PC-9 (cell line): ENCODE results near the gene BEX3. TPM values are rescaled to one million over a fixed set of nuclear protein-coding genes. Genes with fewer than 3 reads are reported as not detected.

Experiments
- Bru-seq: library from RNA; stranded (reverse); fragments of 400-500 nt; gene quantifications from one replicate; lab custom pipeline; 2021; lab: Mats Ljungman, UMichigan
- BruChase-seq, 2 experiments: library from RNA; stranded (reverse); fragments of 400-500 nt; gene quantifications; one replicate each; lab custom pipeline; 2021; lab: Mats Ljungman, UMichigan
- BruUV-seq: library from RNA; stranded (reverse); fragments of 400-500 nt; replicated peaks from 2 replicates; lab custom pipeline; 2021; lab: Mats Ljungman, UMichigan
- CTCF ChIA-PET: fragments of 300-600 bp; sonication (Branson Sonifier 250); formaldehyde crosslinking; loops from one replicate; lab custom pipeline; 2022; ENCODE audit warnings: antibody characterized with exemption; lab: Charles Lee
- POLR2A ChIA-PET: fragments of 300-600 bp; sonication (Branson Sonifier 250); formaldehyde crosslinking; loops from one replicate; lab custom pipeline; 2022; ENCODE audit warnings: antibody characterized with exemption; ENCODE audit not compliant: unreplicated experiment; lab: Charles Lee
- DNase-seq, 2 experiments: peaks; one replicate each; pipeline versions ENCODE4 v3.0.0 to v3.0.0-alpha.2; 2015 to 2022; ENCODE audit warnings: mixed read lengths in 1 of 2
- H2AFZ ChIP-seq: fragments of 200-600 bp; sonication (generic); 2 replicates; pipeline ENCODE4 v1.8.1; 2017; ENCODE audit warnings: antibody characterized with exemption
- H3F3A ChIP-seq: fragments of 200-600 bp; sonication (generic); 2 replicates; pipeline ENCODE4 v1.8.1; 2017; ENCODE audit warnings: antibody characterized with exemption, mild to moderate bottlenecking, low read depth; ENCODE audit not compliant: insufficient read depth
- H3K27ac ChIP-seq: fragments of 200-600 bp; sonication (generic); 2 replicates; pipeline ENCODE4 v1.6.1; 2016; ENCODE audit warnings: mixed run types
- H3K27me3 ChIP-seq: fragments of 200-600 bp; sonication (generic); 2 replicates; pipeline ENCODE4 v1.6.1; 2016; ENCODE audit warnings: low read depth, mixed run types; ENCODE audit not compliant: insufficient read depth
- H3K36me3 ChIP-seq: fragments of 200-600 bp; sonication (generic); 2 replicates; pipeline ENCODE4 v1.6.1; 2016; ENCODE audit warnings: low read depth, mixed run types
- H3K4me1 ChIP-seq: fragments of 200-600 bp; sonication (generic); replicated peaks from 2 replicates; pipeline ENCODE4 v1.6.1; 2016; ENCODE audit warnings: mixed run types; ENCODE audit not compliant: insufficient read depth
- H3K4me2 ChIP-seq: fragments of 200-600 bp; sonication (generic); 2 replicates; pipeline ENCODE4 v1.6.1; 2017; ENCODE audit warnings: mixed run types
- H3K4me3 ChIP-seq: fragments of 200-600 bp; sonication (generic); 2 replicates; pipeline ENCODE4 v1.6.1; 2016; ENCODE audit warnings: mixed run types
- H3K79me2 ChIP-seq: fragments of 200-600 bp; sonication (generic); 2 replicates; pipeline ENCODE4 v1.6.1; 2017; ENCODE audit warnings: low read depth, mixed run types
- H3K9me2 ChIP-seq: fragments of 200-600 bp; sonication (generic); 2 replicates; pipeline ENCODE4 v1.8.1; 2017; ENCODE audit warnings: mild to moderate bottlenecking; ENCODE audit not compliant: insufficient read depth
- H3K9me3 ChIP-seq: fragments of 200-600 bp; sonication (generic); 2 replicates; pipeline ENCODE4 v1.8.1; 2016; ENCODE audit warnings: low read depth; ENCODE audit not compliant: insufficient read depth
- H4K20me1 ChIP-seq: fragments of 200-600 bp; sonication (generic); 2 replicates; pipeline ENCODE4 v1.8.1; 2017; ENCODE audit not compliant: insufficient read depth
- EZH2 ChIP-seq: fragments of 200-600 bp; sonication (generic); IDR thresholded peaks from 2 replicates; pipeline ENCODE4 v1.8.0; 2017; ENCODE audit warnings: antibody characterized with exemption, low read depth
- intact Hi-C: fragments of 100-400 bp; cut with micrococcal nuclease; formaldehyde crosslinking; loops from one replicate; pipeline ENCODE4 v1.10.0; 2022; ENCODE audit not compliant: unreplicated experiment
- long read RNA-seq: library from polyadenylated mRNA; stranded (forward); transcript quantifications from one replicate; pipeline ENCODE4 v2.0.0, GENCODE V29; 2022
- total RNA-seq: library from RNA; stranded (reverse); gene quantifications from 2 replicates; pipeline ENCODE4 v1.2.3, GENCODE V29; 2021
- TF ChIP-seq, protein P1 (sequence below): fragments of 200-600 bp; sonication (generic); conservative IDR thresholded peaks from 2 replicates; pipeline ENCODE4 v1.6.1; 2017; ENCODE audit warnings: mixed run types, antibody characterized with exemption, mild to moderate bottlenecking, moderate library complexity

BEX3 gene
- total RNA-seq: 120 and 130 TPM in 2 replicates
- Bru-seq, nascent RNA: percentile 86 among the genes with signal in this experiment
- BruChase-seq, experiment 1, labeled RNA remaining after a 2-hour chase: percentile 96 among the genes with signal in this experiment
- percentile 97 among the genes with signal in this experiment for BruChase-seq, experiment 2, labeled RNA remaining after a 6-hour chase
- long read RNA-seq, transcript BEX3-201 (3 exons, 921 nt): major isoform, 210 of 319 reads
- long read RNA-seq, transcript BEX3-204 (3 exons, 913 nt): minor isoform, 62 of 319 reads
- long read RNA-seq, transcript BEX3-202 (2 exons, 753 nt): minor isoform, 11 of 319 reads
- long read RNA-seq, transcript BEX3-203 (2 exons, 805 nt): minor isoform, 10 of 319 reads
- long read RNA-seq, partial matches to known transcripts: 15 of 319 reads
- long read RNA-seq, other reads (novel, unspliced or antisense): 11 of 319 reads

DNA sequence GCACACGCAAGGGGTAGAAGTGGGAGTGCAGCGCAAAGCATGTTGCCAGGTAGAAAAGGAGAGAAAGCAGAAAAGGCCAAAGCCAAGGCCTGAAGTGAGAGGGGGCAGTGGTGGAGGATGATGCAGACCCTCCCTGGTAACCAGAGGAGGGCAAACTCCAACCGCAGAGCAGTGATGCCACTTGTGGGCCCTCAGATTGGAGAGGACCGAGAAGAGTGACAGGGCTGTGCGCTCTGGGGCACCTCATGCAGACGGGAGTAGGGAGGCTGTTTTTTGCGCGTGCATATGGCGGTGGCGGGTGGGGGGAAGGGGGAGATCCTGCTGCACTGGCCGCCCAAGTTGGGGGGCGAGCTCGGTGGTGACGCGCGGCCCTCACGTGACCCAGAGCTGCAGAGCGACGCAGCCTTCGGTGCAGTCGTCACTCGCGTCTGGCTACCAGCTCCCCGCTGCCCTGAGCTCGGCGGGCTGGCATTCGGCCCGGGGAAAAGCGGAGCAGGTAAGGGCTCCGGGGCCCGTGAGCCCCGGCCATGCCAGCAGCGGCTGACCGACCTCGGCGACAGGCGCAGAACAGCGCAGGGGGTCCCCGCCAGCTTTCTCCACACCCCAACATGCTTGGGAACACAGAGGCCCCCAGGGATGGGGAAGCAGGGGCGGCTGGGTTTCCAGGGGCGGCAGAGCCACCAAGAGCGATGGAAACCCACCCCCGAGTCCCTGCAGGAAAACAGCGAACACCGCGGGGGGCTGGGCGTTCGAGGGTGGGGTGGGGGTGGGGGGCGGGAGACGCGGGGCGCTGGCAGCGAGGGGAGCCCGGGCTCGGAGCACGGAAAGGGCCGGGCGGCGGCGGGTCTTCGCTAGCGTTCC, at the start of gene BEX3:
Gene BEX3 (plus strand): TSS at position 421 of the 861 bp plus-strand sequence. CDS start 984 bp downstream, outside the sequence.
- Histone ChIP-seq H2AFZ (peak within 1 kb of the TSS; percentile 83), H3K36me3 (no peaks in the 10 kb centered on the region), H3F3A (no peaks in the 10 kb centered on the region), H3K4me3 (peak within 1 kb of the TSS; percentile 62), H3K9me2 (no peaks in the 10 kb centered on the region), H3K4me2 (peak within 1 kb of the TSS; percentile 80), H3K27ac (no peak within 1 kb of the TSS), H3K9me3 (no peaks in the 10 kb centered on the region), H4K20me1 (no peaks in the 10 kb centered on the region), H3K4me1 (peaks cover 5% of the 10 kb centered on the region; the same call in 1 of the 2 replicates), H3K27me3 (no peaks in the 10 kb centered on the region), H3K79me2 (0 out of 2 replicates have a peak, but pooled peaks cover 6% of the 10 kb centered on the region)
- intact Hi-C loops: no loop called here
- POLR2A ChIA-PET: interaction anchor here (0.6 kb wide), 1 partner anchor 781 kb away, joined by 3 read pairs; the partner anchor contains the start of gene SLC25A53
- DNase-seq: peak in 1 of 2 experiments; percentile 36
- TF ChIP-seq, protein P1, sequence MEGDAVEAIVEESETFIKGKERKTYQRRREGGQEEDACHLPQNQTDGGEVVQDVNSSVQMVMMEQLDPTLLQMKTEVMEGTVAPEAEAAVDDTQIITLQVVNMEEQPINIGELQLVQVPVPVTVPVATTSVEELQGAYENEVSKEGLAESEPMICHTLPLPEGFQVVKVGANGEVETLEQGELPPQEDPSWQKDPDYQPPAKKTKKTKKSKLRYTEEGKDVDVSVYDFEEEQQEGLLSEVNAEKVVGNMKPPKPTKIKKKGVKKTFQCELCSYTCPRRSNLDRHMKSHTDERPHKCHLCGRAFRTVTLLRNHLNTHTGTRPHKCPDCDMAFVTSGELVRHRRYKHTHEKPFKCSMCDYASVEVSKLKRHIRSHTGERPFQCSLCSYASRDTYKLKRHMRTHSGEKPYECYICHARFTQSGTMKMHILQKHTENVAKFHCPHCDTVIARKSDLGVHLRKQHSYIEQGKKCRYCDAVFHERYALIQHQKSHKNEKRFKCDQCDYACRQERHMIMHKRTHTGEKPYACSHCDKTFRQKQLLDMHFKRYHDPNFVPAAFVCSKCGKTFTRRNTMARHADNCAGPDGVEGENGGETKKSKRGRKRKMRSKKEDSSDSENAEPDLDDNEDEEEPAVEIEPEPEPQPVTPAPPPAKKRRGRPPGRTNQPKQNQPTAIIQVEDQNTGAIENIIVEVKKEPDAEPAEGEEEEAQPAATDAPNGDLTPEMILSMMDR: no peak
- TF ChIP-seq EZH2: no peak
- BruUV-seq: no TSS peak
- CTCF ChIA-PET: no interaction called here

DNA sequence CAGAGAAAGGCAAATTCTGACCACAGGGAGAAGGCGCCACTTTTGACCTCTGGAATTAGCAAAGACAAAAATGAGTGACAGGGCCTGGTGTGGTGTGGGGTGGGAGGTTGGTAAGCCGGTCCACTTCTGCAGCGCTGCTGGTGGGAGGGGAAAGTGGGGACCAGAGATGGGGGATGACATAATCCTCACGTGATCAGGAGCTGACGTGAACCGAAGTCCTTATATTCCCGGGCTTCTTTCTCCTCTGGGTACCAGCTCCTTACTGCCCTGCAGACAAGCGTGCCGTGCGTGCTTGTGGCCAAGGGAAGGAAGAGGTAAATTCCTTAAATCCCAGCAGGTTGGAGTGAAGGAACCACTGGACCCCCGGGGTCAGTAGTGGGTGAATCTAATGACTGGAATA, 46.3 kb upstream of the BEX3 start, which contains the start of gene TCEAL7:
Gene TCEAL7 (plus strand): TSS at position 249 of the 400 bp plus-strand sequence. CDS start 1,165 bp downstream, outside the sequence.
- TF ChIP-seq, protein P1: no peak
- no peak for TF ChIP-seq EZH2
- no peak within 1 kb of the TSS for H2AFZ ChIP-seq
- DNase-seq: no peak
- no peaks in the 10 kb centered on the region for H3K36me3 ChIP-seq
- H3K27ac ChIP-seq: no peak within 1 kb of the TSS
- no peaks in the 10 kb centered on the region for H3F3A ChIP-seq
- ChIA-PET CTCF (no interaction called here), POLR2A (no interaction called here)
- no peaks in the 10 kb centered on the region for H4K20me1 ChIP-seq
- H3K9me2 ChIP-seq: no peaks in the 10 kb centered on the region
- BruUV-seq: no TSS peak
- no peaks in the 10 kb centered on the region for H3K79me2 ChIP-seq
- no peaks in the 10 kb centered on the region for H3K4me1 ChIP-seq
- H3K9me3 ChIP-seq: no peaks in the 10 kb centered on the region
- H3K4me3 ChIP-seq: no peak within 1 kb of the TSS
- no peak within 1 kb of the TSS for H3K4me2 ChIP-seq
- H3K27me3 ChIP-seq: no peaks in the 10 kb centered on the region
- intact Hi-C loops: no loop called here

DNA sequence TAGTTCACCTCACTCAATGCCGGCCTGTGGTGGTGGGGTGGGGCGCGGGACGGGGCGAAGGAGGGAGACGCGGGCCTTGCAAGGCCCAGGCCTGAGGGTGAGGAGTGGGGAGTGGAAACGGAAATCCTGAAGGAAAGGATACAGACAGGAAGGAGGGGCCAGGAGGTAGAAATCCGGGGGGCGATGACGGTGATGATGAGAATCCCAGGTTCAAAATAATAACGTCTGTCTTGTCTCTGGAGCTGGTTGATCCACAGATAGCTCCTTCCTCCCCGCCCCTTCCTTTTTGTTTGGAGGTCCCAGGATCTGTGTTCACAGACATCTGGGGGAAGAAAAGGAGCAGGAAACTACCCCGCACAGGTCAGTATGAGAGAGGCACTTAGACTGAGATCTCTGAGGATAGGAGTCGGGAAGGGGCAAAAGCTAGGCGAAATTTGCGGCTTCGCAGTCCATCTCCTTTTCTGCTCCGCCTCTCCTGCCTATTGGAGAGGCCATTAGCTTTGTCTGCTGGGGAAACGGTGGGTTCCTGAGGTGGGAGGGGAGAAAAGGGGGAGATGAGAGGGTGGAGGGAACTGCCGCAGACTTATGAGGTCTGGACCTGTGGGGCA, 45.6 kb upstream of the BEX3 start:
- CTCF ChIA-PET: no interaction called here

More for the DNA sequence above, 45.6 kb upstream of the BEX3 start:
- H3K79me2 ChIP-seq: no peaks in the 10 kb centered on the region
- H3K27ac ChIP-seq: no peak overlapping the region
- H3K36me3 ChIP-seq: no peaks in the 10 kb centered on the region
- no peak overlapping the region for H3K4me2 ChIP-seq
- no peak for TF ChIP-seq EZH2
- TF ChIP-seq, protein P1: no peak
- no peaks in the 10 kb centered on the region for H3K9me2 ChIP-seq
- H4K20me1 ChIP-seq: no peaks in the 10 kb centered on the region
- no peaks in the 10 kb centered on the region for H3F3A ChIP-seq
- no peak overlapping the region for H2AFZ ChIP-seq
- no peaks in the 10 kb centered on the region for H3K27me3 ChIP-seq
- no peaks in the 10 kb centered on the region for H3K4me1 ChIP-seq
- no peak overlapping the region for H3K4me3 ChIP-seq
- no peaks in the 10 kb centered on the region for H3K9me3 ChIP-seq
- intact Hi-C loops: no loop called here
- POLR2A ChIA-PET: no interaction called here
- no peak for DNase-seq
- no TSS peak for BruUV-seq
